ENCODE data around the gene C12orf42. TPM values are rescaled to one million over a fixed set of nuclear protein-coding genes. Genes with fewer than 3 reads are reported as not detected.

C12orf42 gene
- total RNA-seq, 1 experiment from 2014 or later: not detected

GRCh38 chr12:103382736-103383346 is 112.9 kb downstream of the C12orf42 start:
- Histone ChIP-seq H3K4me1 (replicated peaks; ENCODE audit: insufficient read depth) (no peaks in the 10 kb centered on the region), H3K79me2 (ENCODE audit: low read depth) (no peaks in the 10 kb centered on the region), H3F3A (ENCODE audit: insufficient read depth, low read depth) (no peaks in the 10 kb centered on the region), H3K9me2 (ENCODE audit: insufficient read depth) (no peaks in the 10 kb centered on the region), H3K4me2 (no peak overlapping the region), H3K4me3 (no peak overlapping the region), H3K27ac (no peak overlapping the region), H3K27me3 (ENCODE audit: insufficient read depth, low read depth) (0 out of 2 replicates have a peak, but pooled peaks cover 4% of the 10 kb centered on the region), H2AFZ (no peak overlapping the region), H3K36me3 (ENCODE audit: low read depth) (no peaks in the 10 kb centered on the region), H3K9me3 (ENCODE audit: insufficient read depth, low read depth) (no peaks in the 10 kb centered on the region), H4K20me1 (ENCODE audit: insufficient read depth) (no peaks in the 10 kb centered on the region)
- intact Hi-C loops (cut with micrococcal nuclease; ENCODE audit: unreplicated experiment): no loop called here
- BruUV-seq (replicated peaks): no TSS peak
- CTCF ChIA-PET: no interaction called here
- TF ChIP-seq CTCF (conservative IDR thresholded peaks at IDR 0.05) (no peak), EZH2 (IDR thresholded peaks at IDR 0.05; ENCODE audit: low read depth) (no peak)
- DNase-seq: no peak
- POLR2A ChIA-PET (ENCODE audit: unreplicated experiment): no interaction called here

GRCh38 chr12:103382119-103382518 is 113.6 kb downstream of the C12orf42 start:
- Histone ChIP-seq H3K27ac (no peak overlapping the region), H3K27me3 (ENCODE audit: insufficient read depth, low read depth) (0 out of 2 replicates have a peak, but pooled peaks cover 4% of the 10 kb centered on the region), H3K4me2 (no peak overlapping the region), H3K9me3 (ENCODE audit: insufficient read depth, low read depth) (no peaks in the 10 kb centered on the region), H3K4me3 (no peak overlapping the region), H2AFZ (no peak overlapping the region), H3F3A (ENCODE audit: insufficient read depth, low read depth) (no peaks in the 10 kb centered on the region), H3K79me2 (ENCODE audit: low read depth) (no peaks in the 10 kb centered on the region), H3K36me3 (ENCODE audit: low read depth) (no peaks in the 10 kb centered on the region), H3K4me1 (replicated peaks; ENCODE audit: insufficient read depth) (no peaks in the 10 kb centered on the region), H4K20me1 (ENCODE audit: insufficient read depth) (no peaks in the 10 kb centered on the region), H3K9me2 (ENCODE audit: insufficient read depth) (no peaks in the 10 kb centered on the region)
- no peak for DNase-seq
- intact Hi-C loops (cut with micrococcal nuclease; ENCODE audit: unreplicated experiment): no loop called here
- ChIA-PET POLR2A (ENCODE audit: unreplicated experiment) (no interaction called here), CTCF (no interaction called here)
- BruUV-seq (replicated peaks): no TSS peak
- TF ChIP-seq EZH2 (IDR thresholded peaks at IDR 0.05; ENCODE audit: low read depth) (no peak), CTCF (conservative IDR thresholded peaks at IDR 0.05) (no peak)

DNA sequence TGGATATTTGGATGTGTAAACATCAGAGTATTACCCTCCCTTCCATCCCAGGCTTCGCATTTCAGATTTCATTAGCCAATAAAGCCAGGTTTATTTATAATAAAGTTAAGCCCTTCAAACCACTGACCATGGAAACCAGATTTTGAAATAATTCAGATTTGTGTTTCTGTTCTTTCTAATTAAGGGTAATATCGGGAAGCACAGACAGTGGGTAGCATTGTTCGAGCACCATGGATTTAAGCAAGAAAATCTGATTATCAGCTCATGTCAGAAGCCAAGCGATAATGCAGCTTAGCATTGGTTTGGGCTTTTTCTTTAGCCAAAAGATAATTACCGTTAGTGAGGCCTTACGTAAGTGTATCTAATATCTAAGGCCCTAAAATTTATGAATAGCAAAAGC is 116.1 kb downstream of the C12orf42 start:
- Histone ChIP-seq H3K9me2 (ENCODE audit: insufficient read depth) (no peaks in the 10 kb centered on the region), H3K27ac (no peak overlapping the region), H3K36me3 (ENCODE audit: low read depth) (no peaks in the 10 kb centered on the region), H4K20me1 (ENCODE audit: insufficient read depth) (no peaks in the 10 kb centered on the region), H3K4me3 (no peak overlapping the region), H3K9me3 (ENCODE audit: insufficient read depth, low read depth) (no peaks in the 10 kb centered on the region), H3K4me2 (no peak overlapping the region), H3K27me3 (ENCODE audit: insufficient read depth, low read depth) (peaks cover 4% of the 10 kb centered on the region; the same call in 1 of the 2 replicates), H3K79me2 (ENCODE audit: low read depth) (no peaks in the 10 kb centered on the region), H3K4me1 (replicated peaks; ENCODE audit: insufficient read depth) (no peaks in the 10 kb centered on the region), H2AFZ (no peak overlapping the region), H3F3A (ENCODE audit: insufficient read depth, low read depth) (no peaks in the 10 kb centered on the region)
- ChIA-PET POLR2A (ENCODE audit: unreplicated experiment) (no interaction called here), CTCF (no interaction called here)
- no peak for DNase-seq
- intact Hi-C loops (cut with micrococcal nuclease; ENCODE audit: unreplicated experiment): no loop called here
- TF ChIP-seq EZH2 (IDR thresholded peaks at IDR 0.05; ENCODE audit: low read depth): no peak
- TF ChIP-seq CTCF (conservative IDR thresholded peaks at IDR 0.05): no peak
- BruUV-seq (replicated peaks): no TSS peak
